GM21447 (cell line): ENCODE data around the gene MYO18A.

Experiments
- ATAC-seq: cut with Tn5 transposase; IDR thresholded peaks from one replicate; pipeline ENCODE4 v1.9.1; 2021; ENCODE audit not compliant: unreplicated experiment

Gene MYO18A

GRCh38 chr17:29060475-29060874 lies 119.7 kb downstream of the MYO18A start:
- ATAC-seq = no peak

- no peak for ATAC-seq
Observed at GRCh38 chr17:29059281-29059680, 120.9 kb downstream of the MYO18A start.

GRCh38 chr17:29058391-29058790 lies 121.8 kb downstream of the MYO18A start:
- no peak for ATAC-seq

- ATAC-seq = no peak
Observed at GRCh38 chr17:29057361-29057760, 122.8 kb downstream of the MYO18A start.

- ATAC-seq = no peak
Observed at GRCh38 chr17:29054835-29055234, 125.4 kb downstream of the MYO18A start.

- no peak for ATAC-seq
Observed at GRCh38 chr17:29051731-29052130, 128.5 kb downstream of the MYO18A start.

- no peak for ATAC-seq
Observed at GRCh38 chr17:29051194-29051593, 129.0 kb downstream of the MYO18A start.

GRCh38 chr17:29050176-29050575 lies 130.0 kb downstream of the MYO18A start:
- ATAC-seq = no peak

- no peak for ATAC-seq
Observed at GRCh38 chr17:29049541-29050145, 130.6 kb downstream of the MYO18A start.

GRCh38 chr17:29048440-29049368 lies 131.5 kb downstream of the MYO18A start:
- no peak for ATAC-seq

- no peak for ATAC-seq
Observed at GRCh38 chr17:29046473-29046839, 133.7 kb downstream of the MYO18A start.

GRCh38 chr17:29045734-29046472 lies 134.3 kb downstream of the MYO18A start:
- no peak for ATAC-seq

GRCh38 chr17:29045026-29045425 lies 135.2 kb downstream of the MYO18A start:
- no peak for ATAC-seq

- no peak for ATAC-seq
Observed at GRCh38 chr17:29043539-29044145, 136.6 kb downstream of the MYO18A start.

GRCh38 chr17:29042679-29043538 lies 137.3 kb downstream of the MYO18A start, which contains the start of gene PIPOX:
TSS of gene PIPOX (plus strand) at chr17:29043141. CDS start at chr17:29043226, 85 bp downstream.
- ATAC-seq = no peak

- ATAC-seq = no peak
Observed at GRCh38 chr17:29042026-29042678, 138.0 kb downstream of the MYO18A start.

GRCh38 chr17:29041571-29041970 lies 138.6 kb downstream of the MYO18A start:
- ATAC-seq = no peak

- ATAC-seq = no peak
Observed at GRCh38 chr17:29041091-29041490, 139.1 kb downstream of the MYO18A start.

- ATAC-seq = no peak
Observed at GRCh38 chr17:29039764-29040598, 140.2 kb downstream of the MYO18A start.
